Measurements from ENCODE around the gene HOXD4. TPM values are rescaled to one million over a fixed set of nuclear protein-coding genes. Genes with fewer than 3 reads are reported as not detected.

The HOXD4 gene
- total and polyA plus RNA-seq, 11 donors, result 0.10 to 0.96 (median 0.41) TPM; not detected in 2

- ATAC-seq (no peak), DNase-seq (no peak)
- TF ChIP-seq POLR2A (IDR thresholded peaks at IDR 0.05), result no peak
- no peak for TF ChIP-seq CTCF (IDR thresholded peaks at IDR 0.05)
- Histone ChIP-seq H3K4me1 (peaks cover 0 to 22% (median 0%) of the 10 kb centered on the region in 12 donors), H3K27ac (peak overlapping the region in 2 of 12 donors; percentile 49 to 76), H3K4me3 (peak overlapping the region in 1 of 12 donors; percentile 7), H3K27me3 (peaks cover 51 to 100% (median 95%) of the 10 kb centered on the region in 9 donors), H3K36me3 (no peaks in the 10 kb centered on the region), H3K9me3 (no peaks in the 10 kb centered on the region)
- WGBS, 4 donors, result 12 to 35% (median 28%) methylated on average over 39 to 60 of the region's 60 CpGs
- intact Hi-C loops (cut with DNase I), result loop anchor here in 1 of 10 donors (10.0 kb wide), 1 partner anchor 93 kb away; the partner anchor contains the start of gene MTX2
Measured at GRCh38 chr2:176172007-176172894, 20.9 kb downstream of the HOXD4 start.

- Histone ChIP-seq H3K27ac (peak overlapping the region in 2 of 12 donors; percentile 49 to 76), H3K36me3 (no peaks in the 10 kb centered on the region), H3K4me3 (no peak overlapping the region), H3K4me1 (peaks cover 0 to 26% (median 0%) of the 10 kb centered on the region in 12 donors), H3K9me3 (no peaks in the 10 kb centered on the region), H3K27me3 (peaks cover 55 to 100% (median 95%) of the 10 kb centered on the region in 9 donors)
- intact Hi-C loops (cut with DNase I), result loop anchor here in 1 of 10 donors (10.0 kb wide), 1 partner anchor 92 kb away; the partner anchor contains the start of gene MTX2
- no peak for ATAC-seq
- TF ChIP-seq CTCF (IDR thresholded peaks at IDR 0.05), result no peak
- no peak for TF ChIP-seq POLR2A (IDR thresholded peaks at IDR 0.05)
- WGBS, 4 donors, result 26 to 43% (median 37%) methylated on average over 14 of the region's 14 CpGs
- no peak for DNase-seq
Measured at GRCh38 chr2:176172895-176173566, 21.7 kb downstream of the HOXD4 start.

GRCh38 chr2:176173567-176174381 is 22.4 kb downstream of the HOXD4 start:
- no peak for TF ChIP-seq POLR2A (IDR thresholded peaks at IDR 0.05)
- TF ChIP-seq CTCF (IDR thresholded peaks at IDR 0.05), result no peak
- H3K4me3 ChIP-seq, result no peak overlapping the region
- 17 to 29% (median 27%) methylated on average over 7 of the region's 7 CpGs for WGBS, 4 donors
- ATAC-seq (no peak), DNase-seq (no peak)
- H3K36me3 ChIP-seq, result no peaks in the 10 kb centered on the region
- peaks cover 0 to 31% (median 3%) of the 10 kb centered on the region in 12 donors for H3K4me1 ChIP-seq
- no peaks in the 10 kb centered on the region for H3K9me3 ChIP-seq
- intact Hi-C loops (cut with DNase I), result loop anchor here in 1 of 10 donors (10.0 kb wide), 1 partner anchor 91 kb away; the partner anchor contains the start of gene MTX2
- H3K27ac ChIP-seq, result peak overlapping the region in 2 of 12 donors; percentile 49 to 76
- H3K27me3 ChIP-seq, result peaks cover 61 to 100% (median 97%) of the 10 kb centered on the region in 9 donors

Measured in heart left ventricle (tissue), 16 donors.